MM.1S (cell line): ENCODE results near the gene SGMS1.

Source experiments
- DNase-seq: peaks from one replicate; pipeline ENCODE4 v3.0.0-alpha.2; 2015
- H2AFZ ChIP-seq: fragments of 300-600 bp; sonication (generic); 2 replicates; pipeline ENCODE4 v1.6.0; 2016; ENCODE audit warnings: antibody characterized with exemption, low read length
- H3F3A ChIP-seq: fragments of 300-600 bp; sonication (generic); 2 replicates; pipeline ENCODE4 v1.6.1; 2016; ENCODE audit warnings: mild to moderate bottlenecking, antibody characterized with exemption, low read length, moderate library complexity, mixed read lengths; ENCODE audit not compliant: insufficient read depth
- H3K27ac ChIP-seq: fragments of 300-600 bp; sonication (generic); 2 replicates; pipeline ENCODE4 v1.5.1; 2016; ENCODE audit warnings: mild to moderate bottlenecking, low read length
- H3K27me3 ChIP-seq: fragments of 300-600 bp; sonication (generic); replicated peaks from 2 replicates; pipeline ENCODE4 v1.6.0; 2016; ENCODE audit warnings: low read length; ENCODE audit not compliant: insufficient read depth
- H3K36me3 ChIP-seq: fragments of 300-600 bp; sonication (generic); replicated peaks from 2 replicates; pipeline ENCODE4 v1.6.1; 2016; ENCODE audit warnings: mild to moderate bottlenecking, low read length, mixed read lengths; ENCODE audit not compliant: insufficient read depth
- H3K4me1 ChIP-seq: fragments of 300-600 bp; sonication (generic); 2 replicates; pipeline ENCODE4 v1.6.1; 2016; ENCODE audit warnings: low read length, mixed read lengths
- H3K4me2 ChIP-seq: fragments of 300-600 bp; sonication (generic); 2 replicates; pipeline ENCODE4 v1.6.0; 2016; ENCODE audit warnings: low read depth, low read length
- H3K4me3 ChIP-seq: fragments of 300-600 bp; sonication (generic); 2 replicates; pipeline ENCODE4 v1.5.1; 2016; ENCODE audit warnings: low read length, mixed read lengths
- H3K79me2 ChIP-seq: fragments of 300-600 bp; sonication (generic); 2 replicates; pipeline ENCODE4 v1.6.1; 2016; ENCODE audit warnings: mixed run types, low read length, mixed read lengths
- H3K9ac ChIP-seq: fragments of 300-600 bp; sonication (generic); 2 replicates; pipeline ENCODE4 v1.6.1; 2016; ENCODE audit warnings: low read length, mixed read lengths
- H3K9me2 ChIP-seq: fragments of 300-600 bp; sonication (generic); replicated peaks from 2 replicates; pipeline ENCODE4 v1.6.1; 2016; ENCODE audit warnings: mild to moderate bottlenecking, low read length, mixed read lengths; ENCODE audit not compliant: insufficient read depth
- H3K9me3 ChIP-seq: fragments of 300-600 bp; sonication (generic); replicated peaks from 2 replicates; pipeline ENCODE4 v1.6.1; 2016; ENCODE audit warnings: mild to moderate bottlenecking, low read length, mixed read lengths; ENCODE audit not compliant: insufficient read depth
- H4K20me1 ChIP-seq: fragments of 300-600 bp; sonication (generic); 2 replicates; pipeline ENCODE4 v1.6.1; 2016; ENCODE audit warnings: mild to moderate bottlenecking, low read length, moderate library complexity, mixed read lengths; ENCODE audit not compliant: insufficient read depth
- CTCF ChIP-seq: fragments of 300-600 bp; sonication (generic); IDR thresholded peaks from 2 replicates; pipeline ENCODE4 v1.5.1; 2016; ENCODE audit warnings: antibody characterized with exemption, low read length, mixed read lengths
- EZH2 ChIP-seq: fragments of 300-600 bp; sonication (generic); optimal IDR thresholded peaks from 2 replicates; pipeline ENCODE3; 2017; ENCODE audit warnings: low read depth, mild to moderate bottlenecking, antibody characterized with exemption, low read length, mixed read lengths
- EZH2phosphoT487 ChIP-seq: fragments of 300-600 bp; sonication (generic); IDR thresholded peaks from 2 replicates; pipeline ENCODE4 v1.6.1; 2018; ENCODE audit warnings: antibody characterized with exemption, low read length

The SGMS1 gene

GRCh38 chr10:50314169-50315071 lies 309.3 kb downstream of the SGMS1 start:
- H3K4me2 ChIP-seq, result no peak overlapping the region
- TF ChIP-seq EZH2phosphoT487, result no peak
- no peak for TF ChIP-seq CTCF
- no peak for TF ChIP-seq EZH2
- H3K27ac ChIP-seq, result no peak overlapping the region
- H3K27me3 ChIP-seq, result no peaks in the 10 kb centered on the region
- H3K4me1 ChIP-seq, result peaks cover 11% of the 10 kb centered on the region
- H3K4me3 ChIP-seq, result no peak overlapping the region
- H4K20me1 ChIP-seq, result no peaks in the 10 kb centered on the region
- no peaks in the 10 kb centered on the region for H3K36me3 ChIP-seq
- no peaks in the 10 kb centered on the region for H3F3A ChIP-seq
- H2AFZ ChIP-seq, result no peak overlapping the region
- no peaks in the 10 kb centered on the region for H3K9me3 ChIP-seq
- no peaks in the 10 kb centered on the region for H3K79me2 ChIP-seq
- H3K9ac ChIP-seq, result no peak overlapping the region
- no peaks in the 10 kb centered on the region for H3K9me2 ChIP-seq
- DNase-seq, result no peak

GRCh38 chr10:50312464-50313437 lies 311.0 kb downstream of the SGMS1 start:
- H3K4me2 ChIP-seq, result no peak overlapping the region
- no peaks in the 10 kb centered on the region for H3K36me3 ChIP-seq
- no peaks in the 10 kb centered on the region for H3F3A ChIP-seq
- no peaks in the 10 kb centered on the region for H3K27me3 ChIP-seq
- no peak overlapping the region for H2AFZ ChIP-seq
- no peak overlapping the region for H3K9ac ChIP-seq
- H4K20me1 ChIP-seq, result no peaks in the 10 kb centered on the region
- H3K79me2 ChIP-seq, result no peaks in the 10 kb centered on the region
- no peak for TF ChIP-seq CTCF
- no peak overlapping the region for H3K27ac ChIP-seq
- no peak for DNase-seq
- no peak overlapping the region for H3K4me3 ChIP-seq
- peaks cover 11% of the 10 kb centered on the region for H3K4me1 ChIP-seq
- H3K9me3 ChIP-seq, result no peaks in the 10 kb centered on the region
- H3K9me2 ChIP-seq, result no peaks in the 10 kb centered on the region

GRCh38 chr10:50310560-50311174 lies 313.1 kb downstream of the SGMS1 start:
- Histone ChIP-seq H4K20me1 (no peaks in the 10 kb centered on the region), H3K9ac (no peak overlapping the region), H3K9me3 (no peaks in the 10 kb centered on the region), H3K4me2 (no peak overlapping the region), H3K36me3 (no peaks in the 10 kb centered on the region), H3K4me3 (no peak overlapping the region), H3K9me2 (no peaks in the 10 kb centered on the region), H3K79me2 (no peaks in the 10 kb centered on the region), H2AFZ (no peak overlapping the region), H3K27ac (no peak overlapping the region), H3K27me3 (no peaks in the 10 kb centered on the region), H3F3A (no peaks in the 10 kb centered on the region), H3K4me1 (peaks cover 4% of the 10 kb centered on the region)
- DNase-seq, result peak; percentile 19
- TF ChIP-seq EZH2phosphoT487 (no peak), EZH2 (no peak), CTCF (peak; percentile 59)
